Small intestine (tissue), 7 donors: Measurements from ENCODE around the gene DPPA2. TPM values are rescaled to one million over a fixed set of nuclear protein-coding genes. Genes with fewer than 3 reads are reported as not detected.

Experiments used
- DNase-seq, 2 donors: peaks; one replicate each; pipeline versions ENCODE4 v3.0.0 to v3.0.0-alpha.2; 2013
- FAIRE-seq: peaks from 2 replicates; lab custom pipeline; 2012; peaks lifted over from hg19 to GRCh38; lab: Jason Lieb, UNC
- H3K27ac ChIP-seq, 3 donors: one replicate each; pipeline ENCODE4 v1.5.1; 2013; ENCODE audit warnings: low read length in 2 of 3, mild to moderate bottlenecking in 2 of 3, control low read depth in 1 of 3, inconsistent platforms in 1 of 3, low read depth in 1 of 3, moderate library complexity in 1 of 3
- H3K27me3 ChIP-seq, 3 donors: one replicate each; pipeline ENCODE4 v1.6.1; 2013; ENCODE audit warnings: low read length in 3 of 3, inconsistent platforms in 1 of 3; ENCODE audit not compliant: control insufficient read depth in 3 of 3, insufficient read depth in 3 of 3
- H3K36me3 ChIP-seq, 3 donors: one replicate each; pipeline ENCODE4 v1.6.1; 2013; ENCODE audit warnings: low read length in 3 of 3, inconsistent platforms in 1 of 3, low read depth in 1 of 3, mild to moderate bottlenecking in 1 of 3, moderate library complexity in 1 of 3; ENCODE audit not compliant: control insufficient read depth in 3 of 3, insufficient read depth in 2 of 3
- H3K4me1 ChIP-seq, 3 donors: one replicate each; pipeline ENCODE4 v1.6.1; 2013; ENCODE audit warnings: low read length in 2 of 3, inconsistent platforms in 1 of 3, low read depth in 1 of 3, mild to moderate bottlenecking in 1 of 3, moderate library complexity in 1 of 3; ENCODE audit not compliant: control insufficient read depth in 3 of 3, insufficient read depth in 2 of 3
- H3K4me3 ChIP-seq, 3 donors: one replicate each; pipeline ENCODE4 v1.5.1; 2013; ENCODE audit warnings: low read length in 3 of 3, control low read depth in 1 of 3, inconsistent platforms in 1 of 3, low read depth in 1 of 3, mild to moderate bottlenecking in 1 of 3, moderate library complexity in 1 of 3
- H3K9me3 ChIP-seq, 2 donors: one replicate each; pipeline ENCODE4 v1.6.1; 2013; ENCODE audit warnings: low read depth in 1 of 2, low read length in 1 of 2; ENCODE audit not compliant: control insufficient read depth in 2 of 2, insufficient read depth in 1 of 2
- WGBS, 3 donors: extraction: QIAGEN DNeasy Blood & Tissue Kit; methylation state at CpG; one replicate each; pipeline ENCODE4 v1.1.7; 2013; 5-methylcytosine and 5-hydroxymethylcytosine counted together
- polyA plus RNA-seq, 4 donors: library from polyadenylated mRNA; stranded (reverse) in 3 of 4; unstranded in 1 of 4; fragments of 200-250 nt in 3 of 4; fragments of 120-200 nt in 1 of 4; gene quantifications; one replicate each; pipeline versions ENCODE4 v1.2.1 to v1.2.3, GENCODE V29; 2013
- donor health status: healthy with polysubstance abuse.
- donor health status: control.
- donor health status: control.
- donor health status: Bipolar disorder and iron deficiency.
- donor health status: healthy.

Gene DPPA2
- polyA plus RNA-seq, 4 donors = 0.03 TPM; not detected in 3

DNA sequence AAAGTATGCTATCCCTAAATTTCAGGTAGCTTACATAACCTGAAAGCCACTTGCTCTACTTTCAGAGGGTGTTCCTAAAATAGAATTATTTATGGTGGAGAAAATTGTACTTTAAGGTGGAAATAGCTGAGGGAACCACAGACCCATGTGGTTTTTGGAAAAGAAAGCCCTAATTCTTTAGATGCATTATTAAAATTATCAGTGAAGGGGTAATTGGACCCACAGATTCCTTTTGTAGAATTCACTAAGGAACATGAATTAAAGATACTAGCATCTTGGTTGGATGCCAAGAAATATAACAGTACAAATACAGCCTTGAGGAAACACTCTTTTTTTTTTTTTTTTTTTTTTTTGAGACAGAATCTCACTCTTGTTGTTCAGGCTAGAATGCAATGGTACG, 37.8 kb downstream of the DPPA2 start:
- DNase-seq (no peak), FAIRE-seq (no peak)
- Histone ChIP-seq H3K4me1 (no peaks in the 10 kb centered on the region), H3K4me3 (no peak overlapping the region), H3K27ac (no peak overlapping the region), H3K27me3 (no peaks in the 10 kb centered on the region), H3K36me3 (no peaks in the 10 kb centered on the region), H3K9me3 (no peaks in the 10 kb centered on the region)
- WGBS, 3 donors = 78 to 100% (median 89%) methylated on average over 1 of the region's 1 CpG

DNA sequence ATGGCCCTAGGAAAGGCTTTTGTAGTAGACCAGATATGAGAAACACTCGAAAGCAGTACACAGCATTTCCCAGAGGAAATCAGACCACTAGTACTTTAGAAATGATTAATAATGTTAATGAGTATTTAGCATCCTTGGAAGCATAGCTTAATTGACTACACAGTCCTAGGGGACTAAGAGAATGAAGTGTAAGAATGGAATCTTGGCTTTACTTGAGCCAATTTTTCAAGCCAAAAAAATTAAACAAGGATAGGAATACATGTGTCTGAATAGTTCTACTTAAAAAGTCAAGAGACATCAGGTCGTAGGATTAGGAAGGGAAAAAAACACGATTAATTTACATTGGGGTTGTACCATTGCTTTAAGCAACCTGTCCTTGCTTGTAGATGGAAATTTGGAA, 38.2 kb downstream of the DPPA2 start:
- H3K4me3 ChIP-seq = no peak overlapping the region
- no peaks in the 10 kb centered on the region for H3K4me1 ChIP-seq
- H3K36me3 ChIP-seq = no peaks in the 10 kb centered on the region
- 54 to 78% (median 56%) methylated on average over 3 of the region's 3 CpGs for WGBS, 3 donors
- H3K27ac ChIP-seq = no peak overlapping the region
- no peak for DNase-seq
- FAIRE-seq = no peak
- no peaks in the 10 kb centered on the region for H3K9me3 ChIP-seq
- no peaks in the 10 kb centered on the region for H3K27me3 ChIP-seq

DNA sequence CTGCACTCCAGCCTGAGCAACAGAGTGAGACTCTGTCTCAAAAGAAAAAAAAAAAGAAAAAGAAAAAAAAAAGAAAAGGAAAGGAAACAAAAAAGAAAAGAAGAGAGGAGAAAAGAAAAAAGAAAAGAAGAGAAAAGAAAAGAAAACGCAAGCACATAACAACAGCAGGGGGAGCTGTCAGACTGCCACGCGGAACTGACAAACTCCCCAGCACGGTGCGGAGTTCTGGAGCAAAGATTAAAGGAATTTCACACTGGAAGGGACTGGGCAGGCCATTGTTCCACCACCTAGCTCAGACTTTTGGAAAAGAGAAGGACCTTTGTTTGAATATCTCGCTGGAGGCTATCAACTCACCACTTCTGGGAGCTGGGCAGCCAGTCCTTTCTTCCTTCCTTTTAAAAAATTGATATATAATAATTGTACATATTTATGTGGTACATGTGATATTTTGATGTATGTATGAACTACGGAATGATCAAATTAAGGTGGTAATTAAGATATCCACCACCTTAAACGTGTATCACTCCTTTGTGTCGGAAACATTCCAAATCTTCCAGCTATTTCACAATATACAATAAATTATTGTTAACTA, 40.5 kb downstream of the DPPA2 start:
- no peaks in the 10 kb centered on the region for H3K4me1 ChIP-seq
- FAIRE-seq (no peak), DNase-seq (peak; percentile 37 to 46)
- no peaks in the 10 kb centered on the region for H3K27me3 ChIP-seq
- H3K36me3 ChIP-seq = no peaks in the 10 kb centered on the region
- H3K4me3 ChIP-seq = no peak overlapping the region
- H3K27ac ChIP-seq = no peak overlapping the region
- 17 to 25% (median 18%) methylated on average over 9 of the region's 9 CpGs for WGBS, 3 donors
- H3K9me3 ChIP-seq = no peaks in the 10 kb centered on the region

DNA sequence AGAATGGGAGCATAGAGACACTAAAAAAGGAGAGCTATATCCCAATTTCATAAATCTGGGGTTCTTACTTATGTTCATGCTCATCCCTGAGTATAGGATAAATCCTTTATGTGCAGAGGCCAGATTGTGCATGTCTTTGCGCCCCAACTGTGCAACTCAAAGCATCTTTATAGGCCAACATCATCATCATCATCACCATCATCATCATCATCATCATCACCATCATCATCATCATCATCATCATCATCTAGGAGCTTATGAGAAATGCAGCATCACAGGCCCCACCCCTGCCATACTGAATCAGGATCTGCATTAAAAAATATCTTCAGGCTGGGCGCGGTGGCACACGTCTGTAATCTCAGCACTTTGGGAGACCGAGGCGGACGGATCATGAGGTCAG, 45.5 kb downstream of the DPPA2 start:
- Histone ChIP-seq H3K27me3 (no peaks in the 10 kb centered on the region), H3K9me3 (peaks cover 0 to 3% of the 10 kb centered on the region in 2 donors), H3K4me1 (no peaks in the 10 kb centered on the region), H3K36me3 (no peaks in the 10 kb centered on the region), H3K27ac (no peak overlapping the region), H3K4me3 (no peak overlapping the region)
- FAIRE-seq = no peak
- WGBS, 3 donors = 96 to 99% (median 96%) methylated on average over 7 of the region's 7 CpGs
- no peak for DNase-seq

DNA sequence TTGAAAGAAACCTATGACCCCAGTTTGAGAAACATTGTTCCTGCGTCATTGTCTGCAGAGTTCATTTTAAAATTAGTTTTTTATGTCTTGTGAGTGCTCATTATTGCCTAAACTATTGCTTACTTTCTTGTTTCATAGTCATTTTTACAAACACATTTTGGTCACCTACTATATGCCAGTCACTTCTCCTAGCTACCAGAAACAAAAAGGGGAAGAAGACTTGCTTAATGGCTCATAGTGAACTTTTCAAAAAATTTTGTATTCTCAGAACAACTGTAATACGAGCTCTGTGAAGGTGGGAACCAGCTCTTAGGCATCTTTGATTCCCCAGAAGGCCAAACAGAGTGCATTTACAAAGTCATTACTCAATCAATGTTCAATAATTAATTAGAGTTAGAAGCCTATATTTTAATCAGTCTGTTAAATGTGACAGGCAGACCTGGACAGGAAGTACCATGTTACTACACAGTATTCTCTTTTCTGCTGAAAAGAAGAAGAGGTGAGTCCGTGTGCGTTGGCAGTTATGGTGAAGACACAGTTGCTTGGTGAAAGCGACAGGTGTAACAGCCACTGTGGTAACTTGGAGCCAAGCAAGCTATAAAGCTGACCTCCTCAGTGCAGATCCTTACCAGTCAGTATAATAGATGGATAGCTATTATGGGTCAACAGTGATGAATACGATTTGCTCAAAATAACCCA, 46.6 kb downstream of the DPPA2 start:
- Histone ChIP-seq H3K27me3 (no peaks in the 10 kb centered on the region), H3K4me3 (no peak overlapping the region), H3K4me1 (no peaks in the 10 kb centered on the region), H3K36me3 (no peaks in the 10 kb centered on the region), H3K27ac (no peak overlapping the region), H3K9me3 (peaks cover 0 to 3% of the 10 kb centered on the region in 2 donors)
- no peak for DNase-seq
- no peak for FAIRE-seq
- WGBS, 3 donors = 77 to 91% (median 80%) methylated on average over 6 of the region's 6 CpGs

DNA sequence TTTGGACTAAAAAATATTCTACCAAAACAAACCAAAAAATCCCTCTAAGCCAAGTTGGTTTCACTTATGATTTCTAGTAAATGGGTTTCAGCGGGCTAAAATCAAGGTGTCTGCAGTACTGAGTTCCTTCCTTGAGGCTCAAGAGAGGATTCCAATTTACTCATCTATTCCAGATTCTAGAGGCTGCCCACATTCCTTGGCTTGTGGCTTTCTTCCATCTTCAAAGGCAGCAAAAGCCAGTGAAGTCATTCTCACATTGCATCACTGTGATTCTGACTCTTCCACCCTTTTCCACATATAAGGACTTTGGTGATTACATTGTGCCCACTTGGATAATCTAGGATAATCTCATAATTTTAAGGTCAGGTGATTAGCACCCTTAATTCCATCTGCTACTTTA, 48.1 kb downstream of the DPPA2 start:
- no peak for DNase-seq
- H3K9me3 ChIP-seq = peaks cover 0 to 3% of the 10 kb centered on the region in 2 donors
- H3K4me1 ChIP-seq = no peaks in the 10 kb centered on the region
- FAIRE-seq = no peak
- no peak overlapping the region for H3K27ac ChIP-seq
- WGBS, 3 donors = 93 to 96% (median 95%) methylated on average over 1 of the region's 1 CpG
- no peaks in the 10 kb centered on the region for H3K36me3 ChIP-seq
- H3K27me3 ChIP-seq = no peaks in the 10 kb centered on the region
- H3K4me3 ChIP-seq = no peak overlapping the region

DNA sequence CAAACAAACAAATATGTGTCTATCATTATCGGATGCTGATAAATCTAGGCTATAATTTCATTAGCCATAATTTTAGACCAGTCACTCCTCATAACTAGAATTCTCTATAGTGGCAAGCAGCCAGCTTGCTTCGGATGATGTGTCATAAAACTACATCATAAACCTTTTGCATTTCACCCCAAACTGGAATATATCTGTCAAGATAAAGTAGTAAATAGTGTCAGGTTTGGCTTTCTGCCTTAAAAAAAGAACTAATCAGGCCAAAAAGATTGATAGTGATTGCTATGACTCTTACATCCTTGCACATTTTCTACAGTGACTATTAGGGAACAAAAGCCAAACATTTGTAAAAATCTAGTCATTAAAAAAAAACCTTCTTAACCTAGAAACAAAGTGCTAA, 51.0 kb downstream of the DPPA2 start:
- FAIRE-seq = no peak
- no peaks in the 10 kb centered on the region for H3K27me3 ChIP-seq
- H3K4me1 ChIP-seq = no peaks in the 10 kb centered on the region
- no peak overlapping the region for H3K27ac ChIP-seq
- no peak overlapping the region for H3K4me3 ChIP-seq
- DNase-seq = peak in 1 of 2 donors; percentile 1
- 16 to 37% (median 29%) methylated on average over 2 of the region's 2 CpGs for WGBS, 3 donors
- no peaks in the 10 kb centered on the region for H3K36me3 ChIP-seq
- H3K9me3 ChIP-seq = peaks cover 0 to 3% of the 10 kb centered on the region in 2 donors

DNA sequence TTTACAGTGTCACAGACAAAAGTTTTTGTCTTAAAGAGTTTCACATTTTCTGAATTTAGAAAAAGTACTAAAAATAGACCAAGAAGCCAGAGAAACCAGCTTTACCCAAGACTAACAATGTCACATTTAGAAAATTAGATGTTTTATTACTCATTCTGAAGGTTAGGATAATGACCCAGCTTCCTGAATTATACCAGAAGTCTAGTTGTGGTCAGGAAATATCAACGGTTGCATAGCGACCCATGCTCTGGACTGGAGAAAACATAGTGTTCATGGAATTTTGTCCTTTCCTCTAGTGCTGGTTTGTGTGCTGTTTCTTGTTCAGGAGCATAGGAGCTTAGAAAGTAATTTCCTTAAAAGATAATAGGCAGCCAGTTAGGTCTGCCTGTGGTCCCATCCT, 59.0 kb downstream of the DPPA2 start:
- FAIRE-seq (no peak), DNase-seq (peak in 1 of 2 donors; percentile 21)
- no peaks in the 10 kb centered on the region for H3K9me3 ChIP-seq
- 23 to 66% (median 56%) methylated on average over 2 of the region's 2 CpGs for WGBS, 3 donors
- H3K27ac ChIP-seq = no peak overlapping the region
- H3K4me3 ChIP-seq = no peak overlapping the region
- H3K4me1 ChIP-seq = no peaks in the 10 kb centered on the region
- H3K36me3 ChIP-seq = no peaks in the 10 kb centered on the region
- H3K27me3 ChIP-seq = no peaks in the 10 kb centered on the region
